Embryonic facial prominence (tissue), 1 donor: Measurements from ENCODE around the gene COL25A1.

Experiments used
- DNase-seq: peaks from one replicate; pipeline ENCODE4 v3.0.0-alpha.2; 2016; ENCODE audit errors: extremely low spot score

The COL25A1 gene

GRCh38 chr4:109214622-109215301 is 87.7 kb downstream of the COL25A1 start:
- DNase-seq, result no peak

DNA sequence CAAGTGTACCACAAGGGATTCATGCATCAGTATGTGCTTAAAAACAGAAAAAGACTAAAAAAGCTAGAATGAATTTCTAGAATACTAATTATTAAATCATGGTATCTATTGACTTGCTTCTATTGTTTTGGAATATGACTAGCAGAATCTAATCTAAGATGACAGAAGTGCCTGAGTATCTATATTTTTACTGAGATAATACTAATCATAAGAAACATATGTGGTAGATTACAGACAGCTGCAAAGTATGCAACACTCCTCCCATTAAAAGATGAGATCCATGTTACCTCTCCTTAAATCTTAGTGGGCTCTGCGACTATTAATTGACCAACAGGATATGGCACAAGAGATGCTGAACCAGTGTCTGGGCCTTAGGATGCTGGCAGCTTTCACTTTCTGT is 89.4 kb downstream of the COL25A1 start:
- no peak for DNase-seq

- DNase-seq, result no peak
These were observed 90.8 kb downstream of the COL25A1 start for GRCh38 chr4:109211671-109212070.

DNA sequence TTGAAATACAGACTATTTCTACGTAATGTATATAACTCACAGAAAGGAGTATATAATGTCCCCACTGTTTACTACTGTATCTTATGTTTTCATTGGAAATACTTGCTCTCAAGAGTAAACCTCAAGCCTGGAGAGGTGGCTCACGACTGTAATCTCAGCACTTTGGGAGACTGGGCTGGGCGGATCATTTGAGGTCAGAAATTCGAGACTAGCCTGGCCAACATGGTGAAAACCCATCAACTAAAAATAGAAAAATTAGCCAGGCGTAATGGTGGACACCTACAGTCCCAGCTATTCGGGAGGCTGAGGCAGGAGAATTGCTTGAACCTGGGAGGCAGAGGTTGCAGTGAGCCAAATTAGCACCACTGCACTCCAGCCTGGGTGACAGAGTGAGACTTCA is 92.8 kb downstream of the COL25A1 start:
- no peak for DNase-seq

- no peak for DNase-seq
These were observed 94.6 kb downstream of the COL25A1 start for GRCh38 chr4:109207898-109208297.

DNA sequence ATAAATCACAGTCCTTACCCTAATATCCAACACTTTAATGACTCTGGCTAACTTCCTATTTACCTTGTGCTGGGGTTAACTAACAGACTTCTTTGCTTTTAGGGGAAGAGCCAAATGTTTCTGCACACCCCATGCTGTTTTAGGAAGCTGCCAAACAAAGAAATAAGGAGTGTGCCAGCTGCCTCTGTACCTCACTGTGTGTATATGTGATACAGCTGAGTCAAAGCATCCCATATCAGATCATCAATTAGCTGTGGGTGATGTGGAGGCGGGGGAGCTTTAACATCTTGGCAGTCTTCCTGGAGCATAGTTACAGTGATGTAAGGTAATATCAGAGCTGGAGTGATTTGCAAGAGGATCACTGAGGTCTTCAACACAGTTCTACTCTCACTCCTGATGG is 95.4 kb downstream of the COL25A1 start:
- no peak for DNase-seq

- DNase-seq, result no peak
These were observed 95.8 kb downstream of the COL25A1 start for GRCh38 chr4:109206620-109207019.

GRCh38 chr4:109205186-109205585 is 97.3 kb downstream of the COL25A1 start:
- DNase-seq, result no peak

DNA sequence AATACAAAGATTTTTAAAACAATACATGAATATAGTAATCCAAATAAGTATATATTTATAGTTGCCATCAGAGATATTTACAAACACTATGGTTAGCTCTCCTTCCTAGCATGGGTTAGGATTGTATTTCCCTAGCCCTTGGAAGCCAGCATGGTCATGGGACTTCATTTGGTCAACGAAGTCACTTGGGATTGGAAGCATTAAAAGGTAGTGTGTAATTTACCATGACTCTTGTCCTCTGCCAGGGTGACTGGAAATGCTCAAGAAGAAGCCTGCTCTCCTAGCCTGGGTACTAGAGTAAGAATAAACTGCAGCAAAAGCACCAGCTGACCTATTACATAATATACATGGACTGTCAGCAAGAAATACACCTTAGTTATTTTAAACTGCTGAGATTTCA is 102.9 kb downstream of the COL25A1 start:
- DNase-seq, result no peak

GRCh38 chr4:109195646-109196045 is 106.8 kb downstream of the COL25A1 start:
- no peak for DNase-seq

- DNase-seq, result no peak
These were observed 111.2 kb downstream of the COL25A1 start for GRCh38 chr4:109191216-109191615.

GRCh38 chr4:109186458-109186945 is 116.0 kb downstream of the COL25A1 start:
- DNase-seq, result no peak

DNA sequence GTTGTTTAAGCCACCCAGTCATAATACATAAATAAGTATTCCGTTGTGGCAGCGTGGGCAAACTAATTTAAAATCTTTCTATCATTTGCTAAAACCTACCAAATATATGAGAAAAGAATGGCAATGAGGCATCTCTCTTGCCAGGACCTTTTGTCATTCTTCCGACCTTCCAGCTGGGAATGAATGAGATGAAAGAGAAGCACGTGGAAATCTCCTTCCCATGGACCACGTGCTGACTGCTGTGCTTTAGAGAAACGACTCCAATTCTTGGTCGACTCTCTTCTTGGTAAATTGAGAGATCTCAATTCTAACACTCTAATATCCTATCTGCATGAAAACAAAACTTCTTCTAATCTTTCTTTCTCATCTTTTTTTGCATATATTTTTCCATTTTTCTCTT is 116.5 kb downstream of the COL25A1 start:
- DNase-seq, result no peak

- DNase-seq, result no peak
These were observed 116.9 kb downstream of the COL25A1 start for GRCh38 chr4:109185548-109185947.

- no peak for DNase-seq
These were observed 117.9 kb downstream of the COL25A1 start for GRCh38 chr4:109184491-109184961.

DNA sequence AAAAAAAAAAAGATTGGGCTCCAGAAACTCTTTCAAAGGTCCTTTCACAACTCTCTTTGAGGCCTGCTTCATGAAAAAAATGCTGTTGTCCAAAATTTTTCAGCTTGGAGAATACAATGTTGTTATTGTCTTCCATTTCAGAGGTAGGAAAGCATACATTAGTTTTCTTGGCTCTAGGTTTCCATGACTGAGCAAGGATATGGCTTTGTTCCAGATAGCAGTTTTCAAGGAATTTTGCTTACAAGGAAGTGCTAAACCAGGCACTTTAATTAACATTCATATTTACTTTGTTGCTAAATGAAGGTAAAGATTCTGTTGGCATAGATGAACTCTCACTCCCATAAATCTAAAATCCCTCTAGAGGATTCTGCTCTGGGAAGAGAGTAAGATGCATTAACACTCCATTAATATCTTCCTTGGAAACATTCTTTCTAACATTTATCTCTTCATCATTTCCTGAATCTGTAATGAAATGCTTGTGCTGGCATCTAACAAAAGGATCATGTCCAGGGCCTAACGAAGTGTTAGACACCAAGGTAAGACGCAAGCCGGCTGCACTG is 118.4 kb downstream of the COL25A1 start:
- no peak for DNase-seq

DNA sequence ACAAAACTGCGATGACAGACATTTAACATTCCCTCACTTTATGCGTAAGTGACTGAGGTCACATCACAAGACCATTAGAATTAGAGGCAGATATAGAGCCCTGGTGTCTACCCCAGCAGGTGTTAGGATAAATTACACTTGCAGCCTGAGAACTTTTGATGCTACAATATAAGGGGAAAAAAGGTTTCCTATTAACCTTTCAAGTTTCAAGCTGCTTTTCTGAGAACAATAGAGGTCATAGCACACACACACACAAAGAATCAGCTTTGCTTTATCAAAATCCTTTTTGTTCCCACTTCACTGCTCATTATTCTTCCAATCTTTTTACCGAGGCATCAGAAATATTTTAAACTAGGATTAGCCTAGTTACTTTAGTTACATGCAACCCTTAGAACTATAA is 119.8 kb downstream of the COL25A1 start:
- DNase-seq, result no peak

DNA sequence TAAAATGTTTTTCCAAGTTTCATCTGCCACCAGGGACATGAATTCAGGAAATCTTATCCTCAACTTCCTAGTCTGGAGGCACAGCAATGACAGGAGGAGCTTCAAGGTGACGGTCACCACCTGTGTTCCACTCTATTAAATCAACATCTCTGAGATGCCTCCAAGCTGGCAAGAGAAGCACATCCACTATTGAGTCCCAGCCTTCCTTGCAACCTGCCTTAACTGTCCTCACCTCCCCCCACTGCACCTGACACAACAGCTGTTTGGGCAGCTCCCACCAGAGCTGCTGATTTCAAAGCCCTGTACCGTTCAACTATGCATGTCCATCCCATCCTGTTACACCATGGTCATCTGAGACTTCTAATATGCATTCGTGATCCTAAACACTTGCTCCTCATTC is 123.4 kb downstream of the COL25A1 start:
- DNase-seq, result no peak

DNA sequence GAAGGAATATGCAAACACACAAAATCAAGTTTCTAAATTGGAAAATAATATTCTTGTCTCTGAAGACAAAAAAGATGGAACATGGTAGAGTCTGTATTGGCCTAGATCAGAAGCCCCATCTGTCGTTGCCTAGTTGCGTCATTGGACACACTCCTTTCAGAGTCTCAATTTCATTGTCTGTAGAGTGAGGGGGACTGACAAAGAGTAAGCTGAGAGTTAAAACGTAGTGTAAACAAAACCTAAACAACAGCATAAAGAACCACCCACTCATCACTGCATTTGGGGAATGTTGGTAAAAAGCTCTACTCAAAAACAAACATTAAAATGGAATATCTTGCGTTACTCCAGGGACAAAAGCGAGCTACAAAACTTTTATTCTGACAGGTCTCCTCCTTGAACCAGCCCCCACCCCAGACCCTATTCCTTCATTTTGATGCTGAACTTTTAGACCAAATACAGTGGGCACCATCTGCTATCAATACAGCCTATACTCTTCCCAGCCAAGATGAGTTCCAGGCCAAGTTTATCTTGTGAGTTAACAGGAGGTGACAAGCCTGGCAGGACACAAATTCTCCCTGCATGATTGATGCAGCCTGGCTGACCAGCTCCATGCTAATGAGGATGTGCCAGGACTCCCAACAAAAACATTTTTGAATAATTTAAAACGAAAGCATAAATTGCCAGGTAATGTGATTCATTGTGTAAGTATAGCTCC is 125.2 kb downstream of the COL25A1 start:
- DNase-seq, result peak; percentile 13

DNA sequence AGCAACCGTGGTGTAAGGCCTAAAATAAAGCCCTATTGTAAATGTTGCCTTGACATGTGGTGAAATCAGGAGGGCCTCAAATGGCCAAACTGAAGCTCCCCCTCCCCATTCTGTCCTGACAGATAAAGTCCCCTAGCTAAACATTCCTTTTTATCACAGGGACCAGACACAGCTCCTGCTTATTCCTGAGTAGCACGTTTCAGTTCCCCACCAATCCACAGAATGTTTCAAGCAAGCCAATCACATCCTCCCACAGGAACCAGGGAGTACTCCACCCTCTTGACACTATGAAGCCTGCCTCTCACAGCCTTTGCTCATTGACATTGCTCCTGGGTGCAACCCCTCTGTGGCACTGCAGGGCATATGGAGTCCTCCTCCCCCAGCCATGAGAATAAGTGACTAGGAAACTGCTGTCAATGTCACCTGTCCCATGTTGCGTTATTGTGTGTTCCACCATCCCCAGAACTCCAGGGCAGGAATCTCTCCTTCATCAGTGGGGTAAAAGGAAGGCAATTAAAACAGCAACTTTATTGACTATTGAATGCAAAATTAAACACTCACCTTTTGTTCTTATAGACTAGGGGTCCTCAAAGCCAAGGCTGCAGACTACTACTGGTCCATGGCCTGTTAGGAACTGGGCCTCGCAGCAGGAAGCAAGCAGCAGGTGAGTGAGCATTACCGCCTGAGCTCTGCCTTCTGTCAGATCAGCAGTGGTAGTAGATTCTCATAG is 128.1 kb downstream of the COL25A1 start:
- no peak for DNase-seq

DNA sequence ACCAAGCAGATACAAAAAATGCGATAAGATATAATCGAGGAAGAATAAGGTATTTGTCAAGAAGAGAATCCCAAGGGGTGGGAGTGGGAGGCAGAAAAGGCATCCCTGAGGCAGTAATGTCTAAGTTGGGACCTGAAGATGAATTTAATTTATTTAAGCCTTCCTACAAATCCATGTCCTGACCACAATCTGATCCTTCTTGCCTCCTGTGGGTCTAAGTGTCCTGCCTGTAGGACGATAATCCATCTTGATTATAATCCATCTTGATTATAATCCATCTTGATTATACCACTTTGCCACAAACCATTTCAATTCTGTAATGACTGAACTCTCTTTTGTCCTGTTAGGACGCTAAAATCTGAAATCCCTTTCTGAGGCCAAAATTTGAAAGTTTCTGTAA is 130.2 kb downstream of the COL25A1 start:
- DNase-seq, result no peak

DNA sequence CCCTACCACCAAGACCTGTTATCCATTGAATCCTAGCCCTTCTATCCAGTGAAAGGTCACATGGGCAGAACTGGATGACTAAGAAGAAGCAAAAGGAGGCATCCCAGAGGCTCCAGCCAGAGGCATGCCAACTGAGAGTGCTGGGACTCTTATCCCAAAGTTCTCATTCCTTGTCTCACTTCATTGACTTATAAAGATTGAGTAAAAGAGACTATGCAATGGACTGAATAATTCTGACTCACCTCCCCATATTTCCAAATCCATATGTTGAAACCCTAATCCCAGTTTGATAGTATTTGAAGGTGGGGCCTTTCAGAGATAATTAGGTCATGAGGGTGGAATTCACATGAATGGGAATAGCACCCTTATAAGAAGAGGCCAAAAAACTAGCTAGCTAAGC is 131.4 kb downstream of the COL25A1 start:
- no peak for DNase-seq
